AG04450 (cell line): ENCODE data around the gene DCLK1. TPM values are rescaled to one million over a fixed set of nuclear protein-coding genes. Genes with fewer than 3 reads are reported as not detected.

Experiments
- CTCF ChIA-PET: fragments of 300-600, 350-600 bp; formaldehyde crosslinking; extraction: SDS; loops from one replicate; lab custom pipeline; 2022; ENCODE audit warnings: antibody characterized with exemption, inconsistent platforms; lab: Charles Lee
- POLR2A ChIA-PET: fragments of 350-600 bp; formaldehyde crosslinking; extraction: SDS; loops from one replicate; lab custom pipeline; 2021; ENCODE audit warnings: antibody characterized with exemption, inconsistent platforms; lab: Yijun Ruan, JAX
- DNase-seq: peaks from one replicate; pipeline ENCODE4 v3.0.0-alpha.2; 2011; ENCODE audit warnings: low read depth, low spot score
- H3K27ac ChIP-seq: one replicate; pipeline ENCODE4 v1.5.1; 2012; ENCODE audit warnings: low read depth, low read length, control low read depth
- H3K27me3 ChIP-seq: one replicate; pipeline ENCODE4 v1.6.0; 2012; ENCODE audit warnings: low read length; ENCODE audit not compliant: control insufficient read depth, insufficient read depth
- H3K4me3 ChIP-seq: 2 replicates; pipeline ENCODE4 v1.5.1; 2011; ENCODE audit warnings: mild to moderate bottlenecking, low read depth, low read length, control low read depth
- H3K9me3 ChIP-seq: 2 replicates; pipeline ENCODE4 v1.5.1; 2012; ENCODE audit warnings: low read length; ENCODE audit not compliant: control insufficient read depth, insufficient read depth
- CTCF ChIP-seq: IDR thresholded peaks from 2 replicates; pipeline ENCODE4 v1.5.1; 2011; ENCODE audit warnings: low read depth, low read length, control low read depth, inconsistent platforms
- polyA plus RNA-seq: library from polyadenylated mRNA; depleted of rRNA; stranded (reverse); fragments of >200 nt; gene quantifications from 2 replicates; pipeline ENCODE4 v1.2.3, GENCODE V29; 2011

The DCLK1 gene
- polyA plus RNA-seq, 1 experiment: not detected

GRCh38 chr13:35876601-35877000 lies 254.6 kb downstream of the DCLK1 start:
- ChIA-PET CTCF (no interaction called here), POLR2A (no interaction called here)
- no peak for TF ChIP-seq CTCF
- no peak overlapping the region for H3K27ac ChIP-seq
- no peaks in the 10 kb centered on the region for H3K27me3 ChIP-seq
- DNase-seq: no peak
- no peak overlapping the region for H3K4me3 ChIP-seq
- no peaks in the 10 kb centered on the region for H3K9me3 ChIP-seq

GRCh38 chr13:35874704-35875103 lies 256.5 kb downstream of the DCLK1 start:
- CTCF ChIA-PET: interaction anchor here (0.9 kb wide), 1 partner anchor 11 kb away, joined by 3 read pairs; no protein-coding TSS in a partner anchor
- POLR2A ChIA-PET: no interaction called here

GRCh38 chr13:35872369-35872768 lies 258.8 kb downstream of the DCLK1 start:
- Histone ChIP-seq H3K27ac (no peak overlapping the region), H3K27me3 (no peaks in the 10 kb centered on the region), H3K9me3 (no peaks in the 10 kb centered on the region), H3K4me3 (no peak overlapping the region)
- DNase-seq: no peak
- CTCF ChIA-PET: interaction anchor here (0.7 kb wide), 1 partner anchor 10 kb away, joined by 3 read pairs; no protein-coding TSS in a partner anchor
- TF ChIP-seq CTCF: no peak
- POLR2A ChIA-PET: no interaction called here

More at GRCh38 chr13:35874704-35875103, 256.5 kb downstream of the DCLK1 start:
- H3K27me3 ChIP-seq: no peaks in the 10 kb centered on the region
- no peak for DNase-seq
- H3K4me3 ChIP-seq: no peak overlapping the region
- H3K9me3 ChIP-seq: no peaks in the 10 kb centered on the region
- no peak overlapping the region for H3K27ac ChIP-seq
- TF ChIP-seq CTCF: no peak

- no peak overlapping the region for H3K27ac ChIP-seq
- CTCF ChIA-PET: no interaction called here
- H3K27me3 ChIP-seq: no peaks in the 10 kb centered on the region
- no peak for TF ChIP-seq CTCF
- H3K9me3 ChIP-seq: no peaks in the 10 kb centered on the region
- DNase-seq: no peak
- H3K4me3 ChIP-seq: no peak overlapping the region
- POLR2A ChIA-PET: no interaction called here
Observed at GRCh38 chr13:35871561-35871960, 259.6 kb downstream of the DCLK1 start.

GRCh38 chr13:35866801-35867200 lies 264.4 kb downstream of the DCLK1 start:
- no peak for DNase-seq

More at GRCh38 chr13:35866801-35867200, 264.4 kb downstream of the DCLK1 start:
- POLR2A ChIA-PET: no interaction called here
- H3K9me3 ChIP-seq: no peaks in the 10 kb centered on the region
- CTCF ChIA-PET: no interaction called here
- no peak overlapping the region for H3K4me3 ChIP-seq
- no peak overlapping the region for H3K27ac ChIP-seq
- H3K27me3 ChIP-seq: no peaks in the 10 kb centered on the region
- TF ChIP-seq CTCF: no peak
